GM23248 (cell line): Measurements from ENCODE around the gene NR3C2. TPM values are rescaled to one million over a fixed set of nuclear protein-coding genes. Genes with fewer than 3 reads are reported as not detected.

Experiments used
- DNase-seq: peaks from one replicate; pipeline ENCODE4 v3.0.0-alpha.2; 2015
- H2AFZ ChIP-seq: fragments of 200-600 bp; sonication (generic); 2 replicates; pipeline ENCODE4 v1.6.1; 2016; ENCODE audit warnings: antibody characterized with exemption
- H3F3A ChIP-seq: fragments of 200-600 bp; sonication (generic); 2 replicates; pipeline ENCODE4 v1.6.1; 2016; ENCODE audit warnings: mild to moderate bottlenecking, antibody characterized with exemption, mixed run types; ENCODE audit not compliant: insufficient read depth
- H3K27ac ChIP-seq: fragments of 200-600 bp; sonication (generic); 2 replicates; pipeline ENCODE4 v1.5.1; 2016; ENCODE audit warnings: mild to moderate bottlenecking
- H3K27me3 ChIP-seq: fragments of 200-600 bp; sonication (generic); replicated peaks from 2 replicates; pipeline ENCODE4 v1.6.1; 2016; ENCODE audit warnings: mild to moderate bottlenecking; ENCODE audit not compliant: insufficient read depth
- H3K36me3 ChIP-seq: fragments of 200-600 bp; sonication (generic); 2 replicates; pipeline ENCODE4 v1.6.1; 2016; ENCODE audit warnings: low read depth, mild to moderate bottlenecking
- H3K4me1 ChIP-seq: fragments of 200-600 bp; sonication (generic); 2 replicates; pipeline ENCODE4 v1.6.1; 2016; ENCODE audit warnings: mild to moderate bottlenecking; ENCODE audit not compliant: insufficient read depth
- H3K4me2 ChIP-seq: fragments of 200-600 bp; sonication (generic); one replicate; pipeline ENCODE4 v1.6.1; 2016; ENCODE audit warnings: mild to moderate bottlenecking; ENCODE audit not compliant: unreplicated experiment
- H3K4me3 ChIP-seq: fragments of 200-600 bp; sonication (generic); 2 replicates; pipeline ENCODE4 v1.5.1; 2016; ENCODE audit warnings: mild to moderate bottlenecking
- H3K79me2 ChIP-seq: fragments of 200-600 bp; sonication (generic); 2 replicates; pipeline ENCODE4 v1.6.1; 2016; ENCODE audit warnings: mild to moderate bottlenecking; ENCODE audit not compliant: insufficient read depth
- H3K9ac ChIP-seq: fragments of 200-600 bp; sonication (generic); 2 replicates; pipeline ENCODE4 v1.6.1; 2016; ENCODE audit warnings: mild to moderate bottlenecking
- H3K9me2 ChIP-seq: fragments of 200-600 bp; sonication (generic); 2 replicates; pipeline ENCODE4 v1.6.1; 2016; ENCODE audit warnings: mixed run types, mild to moderate bottlenecking, moderate library complexity; ENCODE audit not compliant: insufficient read depth
- H3K9me3 ChIP-seq: fragments of 200-600 bp; sonication (generic); one replicate; pipeline ENCODE4 v1.6.1; 2017; ENCODE audit warnings: low read depth
- H4K20me1 ChIP-seq: fragments of 200-600 bp; sonication (generic); 2 replicates; pipeline ENCODE4 v1.6.0; 2016; ENCODE audit not compliant: insufficient read depth
- EZH2 ChIP-seq: fragments of 200-600 bp; sonication (generic); IDR thresholded peaks from 2 replicates; pipeline ENCODE4 v1.6.1; 2018; ENCODE audit warnings: antibody characterized with exemption, mild to moderate bottlenecking; ENCODE audit not compliant: insufficient read depth, poor library complexity, severe bottlenecking
- EZH2phosphoT487 ChIP-seq: fragments of 200-600 bp; sonication (generic); IDR thresholded peaks from 2 replicates; pipeline ENCODE4 v1.6.1; 2018; ENCODE audit warnings: antibody characterized with exemption, moderate library complexity, mild to moderate bottlenecking, low read depth; ENCODE audit not compliant: insufficient read depth
- WGBS, 2 experiments: methylation state at CpG; one replicate each; pipeline ENCODE4 v1.1.6; 2015 to 2017; ENCODE audit warnings: low lambda C conversion rate in 2 of 2, low coverage in 1 of 2; ENCODE audit errors: missing lambda C conversion rate in 2 of 2; 5-methylcytosine and 5-hydroxymethylcytosine counted together
- in situ Hi-C: fragments of 300-500 bp; cut with MboI; formaldehyde crosslinking; loops from 2 replicates; pipeline ENCODE4 v1.15.0; 2020
- polyA plus RNA-seq: library from polyadenylated mRNA; unstranded; fragments of >200 nt; fragmentation: Nextera tagmentation; extraction: Ambion mirVana; gene quantifications from 2 replicates; pipeline ENCODE4 v1.2.1, GENCODE V29; 2016
- total RNA-seq: library from RNA; depleted of rRNA; stranded (reverse); fragments of >200 nt; shearing (Covaris generic); gene quantifications from 2 replicates; pipeline ENCODE4 v1.2.3, GENCODE V29; 2014

NR3C2 gene
- total and polyA plus RNA-seq, 2 experiments from 2014 or later: 0.04 TPM; not detected in 1

- Histone ChIP-seq H3F3A (no peaks in the 10 kb centered on the region), H3K27ac (no peak overlapping the region), H3K4me3 (no peak overlapping the region), H3K4me2 (no peak overlapping the region), H4K20me1 (no peaks in the 10 kb centered on the region), H2AFZ (no peak overlapping the region), H3K27me3 (no peaks in the 10 kb centered on the region), H3K4me1 (no peaks in the 10 kb centered on the region), H3K79me2 (no peaks in the 10 kb centered on the region), H3K36me3 (no peaks in the 10 kb centered on the region), H3K9me2 (no peaks in the 10 kb centered on the region), H3K9me3 (no peaks in the 10 kb centered on the region), H3K9ac (no peak overlapping the region)
- DNase-seq: no peak
- WGBS, 2 experiments: 55 to 61% methylated on average over 4 of the region's 4 CpGs
- TF ChIP-seq EZH2 (no peak), EZH2phosphoT487 (no peak)
- in situ Hi-C loops: no loop called here
Measured at GRCh38 chr4:148118179-148118578, 324.0 kb downstream of the NR3C2 start.

- in situ Hi-C loops: no loop called here
- DNase-seq: no peak
- Histone ChIP-seq H3K4me2 (no peak overlapping the region), H4K20me1 (no peaks in the 10 kb centered on the region), H3K79me2 (no peaks in the 10 kb centered on the region), H3K4me3 (no peak overlapping the region), H3K27me3 (no peaks in the 10 kb centered on the region), H3K9me3 (no peaks in the 10 kb centered on the region), H3K9ac (no peak overlapping the region), H3K27ac (no peak overlapping the region), H3F3A (no peaks in the 10 kb centered on the region), H3K36me3 (no peaks in the 10 kb centered on the region), H3K9me2 (no peaks in the 10 kb centered on the region), H3K4me1 (peaks cover 3% of the 10 kb centered on the region), H2AFZ (no peak overlapping the region)
- TF ChIP-seq EZH2 (no peak), EZH2phosphoT487 (no peak)
- WGBS, 2 experiments: 84 to 89% methylated on average over 4 of the region's 4 CpGs
Measured at GRCh38 chr4:148116969-148117368, 325.2 kb downstream of the NR3C2 start.

GRCh38 chr4:148116264-148116663, 325.9 kb downstream of the NR3C2 start:
- H3K4me2 ChIP-seq: no peak overlapping the region
- no peaks in the 10 kb centered on the region for H3K79me2 ChIP-seq
- TF ChIP-seq EZH2: no peak
- no peak for TF ChIP-seq EZH2phosphoT487
- no peak overlapping the region for H3K9ac ChIP-seq
- H3K9me3 ChIP-seq: no peaks in the 10 kb centered on the region
- H3F3A ChIP-seq: no peaks in the 10 kb centered on the region
- H4K20me1 ChIP-seq: no peaks in the 10 kb centered on the region
- 24 to 34% methylated on average over 2 of the region's 2 CpGs for WGBS, 2 experiments
- no peaks in the 10 kb centered on the region for H3K27me3 ChIP-seq
- no peak overlapping the region for H3K4me3 ChIP-seq
- H3K27ac ChIP-seq: no peak overlapping the region
- in situ Hi-C loops: no loop called here
- H3K36me3 ChIP-seq: no peaks in the 10 kb centered on the region
- no peak overlapping the region for H2AFZ ChIP-seq
- peak; percentile 50 for DNase-seq
- H3K4me1 ChIP-seq: peaks cover 4% of the 10 kb centered on the region
- no peaks in the 10 kb centered on the region for H3K9me2 ChIP-seq

GRCh38 chr4:148114436-148114835, 327.8 kb downstream of the NR3C2 start:
- Histone ChIP-seq H4K20me1 (no peaks in the 10 kb centered on the region), H3K4me2 (no peak overlapping the region), H3F3A (no peaks in the 10 kb centered on the region), H3K9me3 (no peaks in the 10 kb centered on the region), H3K36me3 (no peaks in the 10 kb centered on the region), H3K4me3 (no peak overlapping the region), H3K79me2 (no peaks in the 10 kb centered on the region), H3K27me3 (no peaks in the 10 kb centered on the region), H3K9me2 (no peaks in the 10 kb centered on the region), H2AFZ (no peak overlapping the region), H3K9ac (no peak overlapping the region), H3K4me1 (peaks cover 4% of the 10 kb centered on the region), H3K27ac (no peak overlapping the region)
- TF ChIP-seq EZH2phosphoT487: no peak
- no peak for TF ChIP-seq EZH2
- in situ Hi-C loops: no loop called here
- DNase-seq: no peak

DNA sequence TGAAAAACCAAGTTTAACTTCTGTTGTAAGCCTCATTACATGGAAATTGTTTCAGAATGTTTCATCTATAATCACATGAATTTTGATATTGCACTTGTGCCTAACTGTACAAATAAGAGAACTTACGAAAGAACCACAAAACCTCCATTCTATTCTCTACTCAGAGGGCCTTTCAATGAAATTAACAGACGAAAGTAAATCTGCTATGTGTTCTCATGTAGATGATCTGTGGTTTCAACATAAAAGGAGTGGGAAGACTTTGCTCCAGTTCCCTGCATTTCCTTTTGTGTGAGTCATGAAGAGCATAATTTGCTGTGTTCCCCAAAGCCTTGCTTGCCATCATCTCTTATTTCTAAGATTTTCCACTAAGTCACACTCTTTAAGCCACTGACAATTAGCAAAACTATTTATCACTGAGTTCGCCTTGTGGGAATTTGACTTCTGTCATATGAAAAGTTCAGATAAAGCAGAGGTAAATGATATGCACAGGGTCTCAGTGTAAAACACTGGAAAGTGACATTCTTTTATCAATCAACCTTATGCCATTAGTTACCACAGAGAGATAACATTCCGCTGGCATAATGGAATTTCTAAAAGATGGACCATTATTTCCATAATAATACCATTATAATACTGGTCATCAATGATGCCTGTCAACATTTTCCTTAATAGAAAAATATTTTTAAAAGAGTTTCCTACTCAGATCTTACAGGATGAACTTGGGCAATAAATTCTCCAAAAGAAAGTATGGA, 329.8 kb downstream of the NR3C2 start:
- Histone ChIP-seq H3K9ac (no peak overlapping the region), H3K27me3 (no peaks in the 10 kb centered on the region), H3F3A (no peaks in the 10 kb centered on the region), H3K27ac (no peak overlapping the region), H2AFZ (no peak overlapping the region), H4K20me1 (no peaks in the 10 kb centered on the region), H3K4me3 (no peak overlapping the region), H3K4me1 (peaks cover 4% of the 10 kb centered on the region), H3K9me2 (no peaks in the 10 kb centered on the region), H3K36me3 (no peaks in the 10 kb centered on the region), H3K4me2 (no peak overlapping the region), H3K9me3 (no peaks in the 10 kb centered on the region), H3K79me2 (no peaks in the 10 kb centered on the region)
- WGBS, 2 experiments: 41 to 42% methylated on average over 4 of the region's 4 CpGs
- DNase-seq: peak; percentile 66
- in situ Hi-C loops: no loop called here
- TF ChIP-seq EZH2phosphoT487 (no peak), EZH2 (no peak)
